IPS DF 6.9 (cell line): ENCODE results near the gene FKBP1A.
"Not testable (repeated sequence)": the region's sequence is repeated elsewhere in the genome, so short reads cannot be mapped to it uniquely, and the experiment has no call there.

ENCODE experiments used
- DNase-seq: peaks from one replicate; pipeline ENCODE4 v3.0.0-alpha.2; 2013; ENCODE audit warnings: low read depth, low spot score
- H3K27ac ChIP-seq: one replicate; pipeline ENCODE4 v1.5.1; 2013; ENCODE audit warnings: low read length, control low read depth
- H3K27me3 ChIP-seq: 2 replicates; pipeline ENCODE4 v1.6.1; 2013; ENCODE audit warnings: mild to moderate bottlenecking, low read length; ENCODE audit not compliant: control insufficient read depth, insufficient read depth
- H3K36me3 ChIP-seq: 2 replicates; pipeline ENCODE4 v1.6.1; 2013; ENCODE audit warnings: low read length; ENCODE audit not compliant: control insufficient read depth, insufficient read depth
- H3K4me1 ChIP-seq: 2 replicates; pipeline ENCODE4 v1.6.1; 2013; ENCODE audit warnings: low read length; ENCODE audit not compliant: control insufficient read depth, insufficient read depth
- H3K4me3 ChIP-seq: 2 replicates; pipeline ENCODE4 v1.5.1; 2013; ENCODE audit warnings: mild to moderate bottlenecking, low read length
- H3K9me3 ChIP-seq: 2 replicates; pipeline ENCODE4 v1.6.1; 2013; ENCODE audit warnings: low read length, inconsistent platforms; ENCODE audit not compliant: control insufficient read depth, insufficient read depth
- WGBS: extraction: QIAGEN DNeasy Blood & Tissue Kit; methylation state at CpG from one replicate; pipeline ENCODE4 v1.1.7; 2013; ENCODE audit warnings: mixed read lengths, missing lambda C conversion rate; ENCODE audit not compliant: insufficient read length, insufficient coverage; 5-methylcytosine and 5-hydroxymethylcytosine counted together

Gene FKBP1A

DNA sequence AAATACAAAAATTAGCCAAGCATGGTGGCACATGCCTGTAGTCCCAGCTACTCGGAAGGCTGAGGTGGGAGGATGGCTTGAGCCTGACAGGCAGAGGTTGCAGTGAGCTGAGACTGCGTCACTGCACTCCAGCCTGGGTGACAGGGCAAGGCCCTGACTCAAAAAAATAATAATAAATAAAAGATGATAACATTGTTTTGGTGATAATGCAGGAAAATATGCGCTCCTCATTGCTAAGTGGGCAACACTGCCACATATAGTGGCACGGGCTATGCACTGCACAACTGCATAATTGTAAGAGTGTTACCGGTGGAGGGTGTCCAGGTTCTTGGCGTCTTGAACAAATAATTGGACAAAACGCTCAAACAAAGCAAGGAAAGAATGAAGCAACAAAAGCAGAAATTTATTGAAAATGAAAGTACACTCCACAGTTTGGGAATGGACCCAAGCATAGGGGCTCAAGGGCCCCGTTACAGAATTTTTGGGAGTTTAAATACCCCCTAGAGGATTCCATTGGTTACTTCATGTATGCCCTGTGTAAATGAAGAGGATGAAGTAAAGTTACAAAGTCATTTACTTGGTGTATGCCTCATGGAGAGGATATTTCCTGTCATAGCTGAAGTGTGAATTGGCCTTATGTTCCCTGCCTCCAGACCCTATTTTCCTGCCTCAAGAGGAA, 49.3 kb downstream of the FKBP1A start:
- WGBS = no CpG with 5 or more reads among the region's 8 CpGs
- H3K4me3 ChIP-seq, H3K36me3 ChIP-seq, DNase-seq, H3K27me3 ChIP-seq, H3K9me3 ChIP-seq, H3K27ac ChIP-seq, H3K4me1 ChIP-seq: not testable (repeated sequence)

DNA sequence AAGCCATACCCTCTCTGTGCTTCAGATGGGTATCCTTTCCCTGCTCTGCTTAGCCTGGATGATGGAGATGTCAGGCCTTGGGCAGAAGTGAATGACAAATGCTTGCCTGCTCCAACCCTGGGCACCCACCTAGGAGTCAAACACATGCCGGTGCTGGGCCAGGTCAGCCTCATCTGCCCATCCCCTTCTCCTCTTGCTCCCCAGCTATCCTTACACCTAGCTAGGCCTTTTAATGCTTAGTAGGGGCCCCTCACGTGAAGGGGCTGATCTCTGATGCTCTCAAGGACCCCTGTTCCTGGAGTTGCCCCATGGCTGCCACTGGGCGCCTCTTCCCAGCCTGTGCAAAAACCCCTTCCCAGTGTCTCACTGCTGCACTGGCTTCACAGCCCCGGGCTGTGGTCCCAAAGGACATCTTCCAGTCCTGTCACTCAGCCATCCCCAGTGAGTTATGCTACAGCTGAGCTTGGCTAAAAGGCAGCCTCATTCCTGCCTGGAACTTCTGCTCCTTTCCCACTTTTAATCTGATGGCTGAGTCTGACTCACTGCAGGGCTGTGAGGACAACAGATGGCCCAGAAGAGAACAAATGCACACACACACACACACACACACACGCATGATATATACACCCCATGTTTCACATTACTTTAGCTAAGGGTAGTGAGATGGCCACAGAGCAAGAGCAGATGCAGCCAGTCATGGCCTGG, 51.1 kb downstream of the FKBP1A start:
- DNase-seq = no peak
- Histone ChIP-seq H3K4me3 (no peak overlapping the region), H3K36me3 (no peaks in the 10 kb centered on the region), H3K27ac (no peak overlapping the region), H3K27me3 (no peaks in the 10 kb centered on the region), H3K9me3 (no peaks in the 10 kb centered on the region), H3K4me1 (no peaks in the 10 kb centered on the region)
- no CpG with 5 or more reads among the region's 5 CpGs for WGBS

DNA sequence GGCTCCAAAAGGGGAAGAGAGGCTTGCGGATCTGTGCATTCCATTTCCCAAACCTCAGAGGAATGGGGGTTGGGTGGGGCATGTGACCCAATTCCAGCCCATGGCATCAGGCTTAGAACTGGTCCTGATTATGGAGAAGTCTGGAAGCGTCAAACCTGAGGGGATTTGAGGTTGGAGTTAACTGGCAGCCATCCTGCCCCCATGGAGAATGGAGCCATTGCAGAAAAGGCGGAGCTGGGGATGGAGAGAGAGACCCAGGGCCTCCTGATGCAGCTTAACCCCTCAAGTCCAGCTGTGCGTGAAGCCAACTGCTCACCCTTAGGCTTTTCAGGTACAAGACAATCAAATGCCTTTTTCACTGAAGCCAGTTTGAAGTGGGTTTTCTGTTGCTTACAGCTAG, 54.1 kb downstream of the FKBP1A start:
- H3K27me3 ChIP-seq = no peaks in the 10 kb centered on the region
- H3K4me3 ChIP-seq = no peak overlapping the region
- DNase-seq = no peak
- no peaks in the 10 kb centered on the region for H3K4me1 ChIP-seq
- no CpG with 5 or more reads among the region's 4 CpGs for WGBS
- H3K9me3 ChIP-seq = no peaks in the 10 kb centered on the region
- H3K36me3 ChIP-seq = no peaks in the 10 kb centered on the region
- no peak overlapping the region for H3K27ac ChIP-seq

DNA sequence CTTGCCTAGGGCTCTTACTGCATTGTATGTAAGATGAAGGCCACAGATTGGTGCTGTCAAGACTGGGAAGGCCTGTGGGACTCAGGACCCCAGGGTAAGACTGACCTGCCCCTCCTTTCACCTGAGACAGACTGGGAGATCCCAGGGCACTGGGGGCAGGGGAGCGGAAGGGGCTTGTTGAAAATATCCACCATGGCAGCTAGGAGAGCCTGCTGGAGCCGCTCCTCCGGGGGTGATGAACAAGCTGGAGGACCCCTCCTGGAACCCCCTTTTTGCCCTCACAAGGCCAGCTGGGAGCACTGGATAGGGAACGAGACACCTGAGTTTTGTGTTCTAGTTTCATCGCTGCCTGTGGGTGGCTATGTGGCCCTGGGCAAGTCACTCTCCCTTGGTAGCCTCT, 54.8 kb downstream of the FKBP1A start:
- no peaks in the 10 kb centered on the region for H3K27me3 ChIP-seq
- no CpG with 5 or more reads among the region's 5 CpGs for WGBS

DNA sequence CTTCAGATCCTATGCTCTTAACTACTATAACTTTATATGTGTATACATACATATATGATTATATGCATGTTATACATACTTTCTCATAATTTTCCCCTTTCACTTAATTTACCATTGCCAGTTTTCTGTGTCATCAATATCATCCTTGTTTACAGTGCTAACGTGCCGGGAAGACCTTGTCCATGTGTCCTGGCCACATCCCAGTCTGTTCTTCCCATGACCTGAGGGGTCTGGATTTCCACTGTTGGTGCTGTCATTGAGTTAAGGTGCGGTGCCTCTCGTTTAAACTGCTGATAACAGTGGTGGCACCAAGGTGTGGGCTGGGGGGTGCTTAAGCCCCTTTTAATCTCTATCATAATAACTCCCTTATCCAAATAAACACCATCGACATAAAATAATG, 55.4 kb downstream of the FKBP1A start:
- Histone ChIP-seq H3K27ac (no peak overlapping the region), H3K4me3 (no peak overlapping the region), H3K4me1 (no peaks in the 10 kb centered on the region), H3K27me3 (no peaks in the 10 kb centered on the region), H3K36me3 (no peaks in the 10 kb centered on the region), H3K9me3 (no peaks in the 10 kb centered on the region)
- 100% methylated on average over 1 of the region's 5 CpGs for WGBS
- DNase-seq = no peak

More for the DNA sequence above, 54.8 kb downstream of the FKBP1A start:
- no peak overlapping the region for H3K4me3 ChIP-seq
- no peaks in the 10 kb centered on the region for H3K4me1 ChIP-seq
- no peaks in the 10 kb centered on the region for H3K9me3 ChIP-seq
- no peak for DNase-seq
- H3K27ac ChIP-seq = no peak overlapping the region
- H3K36me3 ChIP-seq = no peaks in the 10 kb centered on the region

DNA sequence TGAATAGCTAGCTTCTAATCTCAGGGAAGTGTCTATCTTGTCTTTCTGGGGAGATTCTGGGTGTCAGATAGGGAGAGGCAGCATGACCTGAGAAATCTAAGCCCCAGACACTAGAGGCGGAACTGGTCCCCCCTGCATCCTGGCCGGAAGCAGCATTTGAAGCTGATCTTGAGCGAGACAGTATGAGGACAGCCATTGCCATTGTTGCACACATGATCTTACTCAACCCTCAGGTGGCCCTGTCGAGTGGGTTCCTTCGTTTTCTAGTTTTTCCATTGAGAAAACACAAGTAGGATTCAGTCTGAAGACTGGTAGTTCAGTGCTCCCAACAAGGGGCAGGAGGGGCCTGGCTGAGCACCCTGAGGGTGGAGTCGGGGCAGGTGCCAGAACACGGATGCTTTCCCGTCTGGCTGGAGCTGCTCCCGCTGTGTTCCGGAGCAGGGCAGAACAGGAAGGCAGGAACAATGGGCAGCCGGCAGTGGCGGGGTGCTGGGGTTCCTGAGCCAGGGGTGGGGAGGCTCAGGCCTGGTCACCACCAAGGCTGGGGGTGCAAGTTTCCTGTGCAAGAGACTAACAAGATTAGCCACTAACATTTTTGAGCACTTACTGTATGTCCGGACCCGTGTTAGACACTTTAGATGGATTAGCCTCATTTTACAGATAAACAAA, 56.0 kb downstream of the FKBP1A start:
- no peaks in the 10 kb centered on the region for H3K36me3 ChIP-seq
- H3K27me3 ChIP-seq = no peaks in the 10 kb centered on the region
- WGBS = no CpG with 5 or more reads among the region's 14 CpGs
- no peaks in the 10 kb centered on the region for H3K4me1 ChIP-seq
- no peak overlapping the region for H3K27ac ChIP-seq
- no peak overlapping the region for H3K4me3 ChIP-seq
- no peaks in the 10 kb centered on the region for H3K9me3 ChIP-seq
- DNase-seq = no peak

DNA sequence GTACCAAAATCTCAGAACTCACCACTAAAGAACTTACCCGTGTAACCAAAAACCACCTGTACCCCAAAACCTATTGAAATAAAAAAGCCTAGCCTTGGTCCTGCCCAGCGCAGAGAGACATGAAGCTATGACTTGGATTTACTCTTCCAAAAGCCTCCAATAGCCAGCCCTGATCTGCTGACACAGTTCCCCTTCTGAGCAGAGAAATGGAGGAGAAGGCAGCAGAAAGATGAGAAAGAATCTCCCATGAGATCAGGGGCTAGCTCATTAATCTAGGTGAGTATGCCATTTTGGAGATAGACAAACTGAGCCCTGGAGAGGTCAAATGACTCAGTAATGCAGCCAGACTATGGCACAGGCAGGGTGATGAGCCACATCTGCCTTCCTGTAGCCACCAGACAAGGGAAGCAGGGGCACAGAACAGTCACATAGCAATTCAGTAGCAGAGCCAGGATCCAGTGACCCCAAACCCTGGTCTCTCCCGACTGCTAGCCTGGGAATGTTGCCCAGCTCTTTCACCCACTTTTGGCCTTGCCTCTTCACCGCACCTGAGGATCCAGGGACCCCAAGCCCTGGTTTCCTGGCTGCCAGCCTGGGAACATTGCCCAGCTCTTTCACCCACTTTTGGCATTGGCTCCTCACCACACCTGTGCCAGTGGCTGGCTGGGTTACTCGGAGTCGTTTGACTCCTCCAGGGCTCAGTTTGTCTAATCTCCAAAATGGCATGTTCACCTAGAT, 56.7 kb downstream of the FKBP1A start:
- Histone ChIP-seq H3K36me3 (no peaks in the 10 kb centered on the region), H3K9me3 (no peaks in the 10 kb centered on the region), H3K4me3 (no peak overlapping the region), H3K4me1 (no peaks in the 10 kb centered on the region), H3K27me3 (no peaks in the 10 kb centered on the region), H3K27ac (no peak overlapping the region)
- no CpG with 5 or more reads among the region's 6 CpGs for WGBS
- DNase-seq = no peak

DNA sequence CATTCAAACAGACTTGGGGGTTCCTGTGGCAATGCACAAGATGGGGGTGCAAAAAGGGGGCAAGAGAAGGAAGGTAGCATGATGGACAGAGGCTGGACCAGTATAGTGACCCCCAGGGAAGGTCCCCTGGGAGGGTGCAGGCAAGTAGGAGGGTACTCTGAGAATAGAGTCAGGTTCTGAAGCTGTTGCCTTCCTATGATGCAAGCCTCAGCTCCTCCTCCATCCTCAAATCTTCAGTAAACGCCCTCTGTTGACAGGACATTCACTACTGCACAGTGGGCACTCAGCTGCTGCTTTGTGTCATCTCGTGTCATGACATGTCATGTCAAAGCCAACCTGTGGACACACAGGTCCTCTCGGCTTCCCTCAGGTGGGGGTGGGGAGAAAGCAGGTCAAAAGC, 58.1 kb downstream of the FKBP1A start:
- no CpG with 5 or more reads among the region's 3 CpGs for WGBS
- H3K9me3 ChIP-seq = no peaks in the 10 kb centered on the region
- H3K36me3 ChIP-seq = no peaks in the 10 kb centered on the region
- no peaks in the 10 kb centered on the region for H3K4me1 ChIP-seq
- H3K4me3 ChIP-seq = no peak overlapping the region
- H3K27ac ChIP-seq = no peak overlapping the region
- no peaks in the 10 kb centered on the region for H3K27me3 ChIP-seq
- DNase-seq = no peak

DNA sequence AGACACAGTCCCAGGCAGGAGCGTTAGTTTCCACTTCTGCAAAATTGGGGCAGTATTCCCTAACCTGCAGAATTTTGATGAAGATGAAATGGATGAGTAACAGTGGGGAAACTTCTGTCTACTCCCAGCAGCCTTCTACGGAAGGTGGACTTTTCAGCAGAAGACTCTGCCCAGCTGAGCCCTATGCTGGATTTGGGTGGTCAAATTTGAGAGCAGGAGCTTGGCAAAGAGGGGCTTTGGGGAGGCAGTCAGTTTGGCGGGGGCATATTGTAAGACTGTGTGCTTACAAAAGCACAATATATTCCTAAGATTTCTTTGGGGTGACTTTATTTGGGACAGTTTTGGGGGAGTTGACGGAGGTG, 58.5 kb downstream of the FKBP1A start:
- H3K36me3 ChIP-seq = no peaks in the 10 kb centered on the region
- WGBS = no CpG with 5 or more reads among the region's 4 CpGs
- H3K27me3 ChIP-seq = no peaks in the 10 kb centered on the region
- no peaks in the 10 kb centered on the region for H3K4me1 ChIP-seq
- H3K4me3 ChIP-seq = no peak overlapping the region
- H3K9me3 ChIP-seq = no peaks in the 10 kb centered on the region
- DNase-seq = no peak
- H3K27ac ChIP-seq = no peak overlapping the region
